A549 (cell line): ENCODE results near the gene DNAAF2. TPM values are rescaled to one million over a fixed set of nuclear protein-coding genes. Genes with fewer than 3 reads are reported as not detected.

ENCODE experiments used
- ATAC-seq, 2 experiments: fragments of 200-7000 bp in 1 of 2; fragments of >200 bp in 1 of 2; cut with Nextera tagmentation in 1 of 2; cut with Tn5 transposase in 1 of 2; 3 replicates each; pipeline versions ENCODE4 v1.8.0 to v1.9.1; 2018 to 2020; ENCODE audit warnings: mild to moderate bottlenecking in 1 of 2, moderate library complexity in 1 of 2
- CTCF ChIA-PET: fragments of 300-600 bp; sonication (Branson Sonifier 250); formaldehyde crosslinking; extraction: SDS; loops from one replicate; lab custom pipeline; 2021; ENCODE audit warnings: antibody characterized with exemption, inconsistent platforms; lab: Yijun Ruan, JAX
- POLR2A ChIA-PET: fragments of 350-600 bp; formaldehyde crosslinking; extraction: SDS; loops from one replicate; lab custom pipeline; 2021; ENCODE audit warnings: antibody characterized with exemption, inconsistent platforms; lab: Yijun Ruan, JAX
- DNase-seq, 2 experiments: peaks; one replicate each; pipeline versions ENCODE4 v3.0.0 to v3.0.0-alpha.2; 2011 to 2016; ENCODE audit warnings: low read depth in 1 of 2, low spot score in 1 of 2
- FAIRE-seq: peaks from 2 replicates; lab custom pipeline; 2011; peaks lifted over from hg19 to GRCh38; lab: Jason Lieb, UNC
- H3K27ac ChIP-seq, 2 experiments: fragments of >200 bp; sonication (Bioruptor Twin); formaldehyde crosslinking; 3 replicates each; pipeline ENCODE4 v1.5.1; 2016 to 2017
- H3K4me1 ChIP-seq: fragments of >200 bp; sonication (Bioruptor Twin); formaldehyde crosslinking; 3 replicates; pipeline ENCODE4 v1.6.1; 2016
- H3K4me2 ChIP-seq: fragments of >200 bp; sonication (Bioruptor Twin); formaldehyde crosslinking; 3 replicates; pipeline ENCODE4 v1.6.1; 2016
- H3K4me3 ChIP-seq: fragments of >200 bp; sonication (Bioruptor Twin); formaldehyde crosslinking; 3 replicates; pipeline ENCODE4 v1.5.1; 2016
- H3K9me3 ChIP-seq: fragments of >200 bp; sonication (Bioruptor Twin); formaldehyde crosslinking; 3 replicates; pipeline ENCODE4 v1.6.1; 2016
- BHLHE40 ChIP-seq: IDR thresholded peaks from 2 replicates; pipeline ENCODE4 v1.6.1; 2012; ENCODE audit warnings: low read depth, low read length, inconsistent platforms
- CBX8 ChIP-seq: fragments of 200-600 bp; sonication (generic); IDR thresholded peaks from 2 replicates; pipeline ENCODE4 v1.6.1; 2016
- CEBPB ChIP-seq, 2 experiments: fragments of >200 bp in 1 of 2; sonication (Bioruptor Twin) in 1 of 2; formaldehyde crosslinking in 1 of 2; IDR thresholded peaks; 2 replicates each; pipeline ENCODE4 v1.6.1; 2012 to 2016
- E2F6 ChIP-seq: IDR thresholded peaks from 2 replicates; pipeline ENCODE4 v1.6.1; 2012; ENCODE audit warnings: low read depth, borderline replicate concordance
- EHMT2 ChIP-seq: fragments of 200-600 bp; sonication (generic); IDR thresholded peaks from 2 replicates; pipeline ENCODE4 v1.6.1; 2016; ENCODE audit warnings: antibody characterized with exemption, low read depth, mild to moderate bottlenecking, moderate library complexity
- ESRRA ChIP-seq: fragments of 150-350 bp; IDR thresholded peaks from 2 replicates; pipeline ENCODE4 v1.6.1; 2014; ENCODE audit warnings: mild to moderate bottlenecking, low read length, borderline replicate concordance
- FOSB ChIP-seq: fragments of 250-450 bp; sonication (Bioruptor Pico); IDR thresholded peaks from 2 replicates; pipeline ENCODE4 v1.5.0; 2020; ENCODE audit warnings: mild to moderate bottlenecking, moderate library complexity
- FOSL2 ChIP-seq, 2 experiments: fragments of 450-650 bp in 1 of 2; fragments of >200 bp in 1 of 2; sonication (Bioruptor Twin) in 1 of 2; formaldehyde crosslinking; IDR thresholded peaks; 2 replicates each; pipeline versions ENCODE4 v1.5.0 to v1.6.1; 2016 to 2020; ENCODE audit warnings: mild to moderate bottlenecking in 1 of 2, moderate library complexity in 1 of 2
- FOXS1 ChIP-seq: fragments of 250-450 bp; sonication (Bioruptor Pico); IDR thresholded peaks from 2 replicates; pipeline ENCODE4 v1.5.0; 2020; ENCODE audit warnings: mild to moderate bottlenecking, moderate library complexity
- GATA3 ChIP-seq: IDR thresholded peaks from 2 replicates; pipeline ENCODE4 v1.6.1; 2012; ENCODE audit warnings: borderline replicate concordance
- HOXA7 ChIP-seq: fragments of 250-450 bp; sonication (Bioruptor Pico); IDR thresholded peaks from 2 replicates; pipeline ENCODE4 v1.5.0; 2020; ENCODE audit warnings: mild to moderate bottlenecking, moderate library complexity
- JUN ChIP-seq, 2 experiments: fragments of >200 bp; sonication (Bioruptor Twin); formaldehyde crosslinking; IDR thresholded peaks; 2 replicates in 1 of 2; 3 replicates in 1 of 2; pipeline ENCODE4 v1.6.1; 2016 to 2017
- JUNB ChIP-seq: fragments of >200 bp; sonication (Bioruptor Twin); formaldehyde crosslinking; IDR thresholded peaks from 2 replicates; pipeline ENCODE4 v1.6.1; 2016
- KDM5A ChIP-seq: fragments of 200-600 bp; sonication (generic); IDR thresholded peaks from 2 replicates; pipeline ENCODE4 v1.6.1; 2016; ENCODE audit warnings: antibody characterized with exemption, mild to moderate bottlenecking
- NPAS2 ChIP-seq: fragments of 250-450 bp; sonication (Bioruptor Pico); IDR thresholded peaks from 2 replicates; pipeline ENCODE4 v1.8.0; 2022; ENCODE audit warnings: mild to moderate bottlenecking, moderate library complexity, borderline replicate concordance
- POLR2A ChIP-seq: IDR thresholded peaks from 2 replicates; pipeline ENCODE4 v1.6.1; 2012; ENCODE audit warnings: mild to moderate bottlenecking, low read length
- RCOR1 ChIP-seq: fragments of 150-350 bp; IDR thresholded peaks from 2 replicates; pipeline ENCODE4 v1.6.1; 2014; ENCODE audit warnings: antibody characterized with exemption, low read length, low read depth
- REST ChIP-seq: fragments of 200-600 bp; sonication (generic); IDR thresholded peaks from 2 replicates; pipeline ENCODE4 v1.6.1; 2016; ENCODE audit warnings: antibody characterized with exemption, mild to moderate bottlenecking, moderate library complexity
- RNF2 ChIP-seq: fragments of 200-600 bp; sonication (generic); IDR thresholded peaks from 2 replicates; pipeline ENCODE4 v1.6.1; 2016; ENCODE audit warnings: low read depth, mild to moderate bottlenecking, antibody characterized with exemption, moderate library complexity, borderline replicate concordance
- SMC3 ChIP-seq: fragments of >200 bp; sonication (Bioruptor Twin); formaldehyde crosslinking; IDR thresholded peaks from 3 replicates; pipeline ENCODE4 v1.6.1; 2018; ENCODE audit warnings: inconsistent platforms
- SREBF2 ChIP-seq: fragments of 450-650 bp; IDR thresholded peaks from 2 replicates; pipeline ENCODE4 v1.6.1; 2014; ENCODE audit warnings: mild to moderate bottlenecking, moderate library complexity
- TFCP2L1 ChIP-seq: fragments of 250-450 bp; sonication (Bioruptor Pico); IDR thresholded peaks from 2 replicates; pipeline ENCODE4 v1.5.0; 2021; ENCODE audit warnings: mild to moderate bottlenecking
- USF2 ChIP-seq: fragments of 450-650 bp; IDR thresholded peaks from 2 replicates; pipeline ENCODE4 v1.6.1; 2014; ENCODE audit warnings: antibody characterized with exemption
- ZC3H11A ChIP-seq: fragments of 450-650 bp; IDR thresholded peaks from 2 replicates; pipeline ENCODE4 v1.6.1; 2014; ENCODE audit warnings: antibody characterized with exemption, mild to moderate bottlenecking
- ZSCAN20 ChIP-seq: fragments of 250-450 bp; sonication (Bioruptor Pico); IDR thresholded peaks from 2 replicates; pipeline ENCODE4 v1.8.0; 2022; ENCODE audit warnings: mild to moderate bottlenecking, moderate library complexity
- WGBS: methylation state at CpG from one replicate; pipeline ENCODE4 v1.1.6; 2017; ENCODE audit errors: missing lambda C conversion rate; 5-methylcytosine and 5-hydroxymethylcytosine counted together
- polyA plus RNA-seq, 4 experiments: library from polyadenylated mRNA; depleted of rRNA in 3 of 4; stranded (reverse); fragments of >200 nt; fragmentation: RNase III in 1 of 4; extraction: RNeasy Plus Mini Kit Qiagen cat#74134 plus additional on column Dnase treatment in 1 of 4; gene quantifications; 2 replicates in 3 of 4; 3 replicates in 1 of 4; pipeline ENCODE4 v1.2.3, GENCODE V29; 2011 to 2017
- TF ChIP-seq, protein P1 (sequence below): fragments of 250-450 bp; sonication (Bioruptor Pico); IDR thresholded peaks from 2 replicates; pipeline ENCODE4 v1.5.0; 2020; ENCODE audit warnings: low read depth, mild to moderate bottlenecking, moderate library complexity
- TF ChIP-seq, protein P2 (sequence below): fragments of 150-350 bp; IDR thresholded peaks from 2 replicates; pipeline ENCODE4 v1.6.1; 2014; ENCODE audit warnings: low read depth, mild to moderate bottlenecking, low read length

DNAAF2 gene
- polyA plus RNA-seq, 2 of the 4 experiments (the other 2 are of a cell fraction): 12.1 to 14.1 TPM

DNA sequence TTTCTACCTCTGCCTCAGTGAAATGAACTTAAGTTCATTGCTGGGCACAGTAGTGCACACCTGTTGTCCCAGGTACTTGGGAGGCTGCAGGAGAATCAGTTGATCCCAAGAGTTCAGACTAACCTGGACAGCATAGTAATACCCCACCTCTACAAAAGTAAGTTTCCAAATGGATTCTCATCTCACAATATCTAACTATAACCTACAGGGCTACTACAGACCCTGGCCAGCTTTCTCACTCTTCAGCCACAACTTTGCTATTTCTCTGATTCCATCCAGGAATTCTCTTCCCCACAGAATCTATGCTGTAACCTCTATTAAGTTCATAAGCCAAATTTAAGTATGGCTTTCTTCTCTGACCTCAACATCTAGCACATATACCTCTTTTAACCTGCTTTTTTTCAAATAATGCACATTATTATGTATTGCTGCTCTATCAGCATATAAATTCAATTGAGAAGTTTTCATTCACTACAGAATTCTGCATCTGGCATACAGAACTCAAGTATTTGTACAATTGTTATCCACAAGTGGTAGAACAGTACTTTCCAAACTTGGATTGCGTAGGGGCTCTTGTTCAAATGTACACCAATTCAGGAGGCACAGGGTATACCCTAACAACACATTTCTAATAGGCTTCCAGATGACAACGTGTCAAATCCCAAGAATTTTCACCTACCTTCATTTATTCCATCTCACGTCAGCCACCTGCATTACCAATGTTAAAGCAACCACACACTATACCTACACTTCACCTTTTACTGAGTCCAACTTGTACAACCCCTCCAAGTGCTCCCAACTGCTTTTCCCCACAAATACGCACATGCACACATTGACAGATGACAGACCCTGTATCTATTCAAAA is 52.7 kb downstream of the DNAAF2 start (continued):
- TF ChIP-seq CBX8 (no peak), RNF2 (no peak), EHMT2 (no peak), GATA3 (no peak; the same call in 1 of the 2 replicates), TFCP2L1 (CRISPR knock-in tag) (peak; percentile 91), USF2 (no peak), ESRRA (no peak), FOXS1 (no peak), KDM5A (no peak), ZSCAN20 (CRISPR knock-in tag) (no peak)
- TF ChIP-seq, protein P1, sequence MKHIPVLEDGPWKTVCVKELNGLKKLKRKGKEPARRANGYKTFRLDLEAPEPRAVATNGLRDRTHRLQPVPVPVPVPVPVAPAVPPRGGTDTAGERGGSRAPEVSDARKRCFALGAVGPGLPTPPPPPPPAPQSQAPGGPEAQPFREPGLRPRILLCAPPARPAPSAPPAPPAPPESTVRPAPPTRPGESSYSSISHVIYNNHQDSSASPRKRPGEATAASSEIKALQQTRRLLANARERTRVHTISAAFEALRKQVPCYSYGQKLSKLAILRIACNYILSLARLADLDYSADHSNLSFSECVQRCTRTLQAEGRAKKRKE (CRISPR knock-in tag): peak; percentile 30; the same call in 1 of the 2 replicates

GRCh38 chr14:49581209-49582112 is 53.6 kb downstream of the DNAAF2 start:
- ChIA-PET POLR2A (interaction anchor here (0.6 kb wide), 1 partner anchor 302 kb away, joined by 5 read pairs; no protein-coding TSS in a partner anchor), CTCF (no interaction called here)
- no peak for TF ChIP-seq RCOR1
- TF ChIP-seq HOXA7 (CRISPR knock-in tag): peak; percentile 21; the same call in 1 of the 2 replicates
- TF ChIP-seq NPAS2 (CRISPR knock-in tag): no peak
- TF ChIP-seq SREBF2: no peak
- TF ChIP-seq BHLHE40: no peak
- TF ChIP-seq JUNB: no peak
- 0 out of 2 replicates have a peak, but pooled peaks have one; percentile 69 for TF ChIP-seq FOSB (CRISPR knock-in tag)
- 0 out of 5 replicates have a peak, but pooled peaks of 1 of the 2 experiments have one; percentile 15 for TF ChIP-seq JUN (IDR thresholded peaks at IDR 0.05)
- no peak for TF ChIP-seq CBX8
- TF ChIP-seq, protein P1 (CRISPR knock-in tag): no peak
- no peak for TF ChIP-seq CEBPB (IDR thresholded peaks at IDR 0.05)
- TF ChIP-seq, protein P2, sequence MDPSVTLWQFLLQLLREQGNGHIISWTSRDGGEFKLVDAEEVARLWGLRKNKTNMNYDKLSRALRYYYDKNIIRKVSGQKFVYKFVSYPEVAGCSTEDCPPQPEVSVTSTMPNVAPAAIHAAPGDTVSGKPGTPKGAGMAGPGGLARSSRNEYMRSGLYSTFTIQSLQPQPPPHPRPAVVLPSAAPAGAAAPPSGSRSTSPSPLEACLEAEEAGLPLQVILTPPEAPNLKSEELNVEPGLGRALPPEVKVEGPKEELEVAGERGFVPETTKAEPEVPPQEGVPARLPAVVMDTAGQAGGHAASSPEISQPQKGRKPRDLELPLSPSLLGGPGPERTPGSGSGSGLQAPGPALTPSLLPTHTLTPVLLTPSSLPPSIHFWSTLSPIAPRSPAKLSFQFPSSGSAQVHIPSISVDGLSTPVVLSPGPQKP: no peak
- TF ChIP-seq FOSL2 (IDR thresholded peaks at IDR 0.05): no peak
- no peak for TF ChIP-seq FOSL2 (CRISPR knock-in tag; IDR thresholded peaks at IDR 0.05)
- no peak for TF ChIP-seq SMC3
- no peak for TF ChIP-seq ZC3H11A
- TF ChIP-seq REST: peak; percentile 11; the same call in 1 of the 2 replicates
- no peak for TF ChIP-seq GATA3
- no peak for TF ChIP-seq E2F6
- TF ChIP-seq POLR2A: no peak
- TF ChIP-seq KDM5A: no peak
- TF ChIP-seq FOXS1: no peak

More at GRCh38 chr14:49581209-49582112, 53.6 kb downstream of the DNAAF2 start:
- 81% methylated on average over 9 of the region's 9 CpGs for whole genome bisulfite sequencing
- H3K4me3 ChIP-seq: no peak overlapping the region
- peaks cover 30% of the 10 kb centered on the region for H3K4me1 ChIP-seq
- H3K27ac ChIP-seq: no peak overlapping the region
- H3K9me3 ChIP-seq: no peaks in the 10 kb centered on the region
- ATAC-seq (peak in 1 of 2 experiments; percentile 1; a peak in 2 of 6 replicates), DNase-seq (no peak), FAIRE-seq (no peak)
- peak overlapping the region; percentile 82; the same call in 1 of the 3 replicates for H3K4me2 ChIP-seq
